Keratinocyte (primary cell): ENCODE results near the gene GMPS. TPM values are rescaled to one million over a fixed set of nuclear protein-coding genes. Genes with fewer than 3 reads are reported as not detected.

ENCODE experiments used
- DNase-seq: peaks from one replicate; pipeline ENCODE4 v3.0.0-alpha.2; 2011; ENCODE audit warnings: low read depth, missing footprints, low spot score
- FAIRE-seq: peaks from 2 replicates; lab custom pipeline; 2011; peaks lifted over from hg19 to GRCh38; lab: Jason Lieb, UNC
- H2AFZ ChIP-seq: 2 replicates; pipeline ENCODE4 v1.6.0; 2012; ENCODE audit warnings: low read length, control low read depth, inconsistent platforms; ENCODE audit not compliant: control insufficient read depth
- H3K27ac ChIP-seq: 2 replicates; pipeline ENCODE4 v1.5.1; 2011; ENCODE audit warnings: low read length; ENCODE audit not compliant: control insufficient read depth, insufficient read depth
- H3K27me3 ChIP-seq: 3 replicates; pipeline ENCODE4 v1.6.0; 2011; ENCODE audit warnings: low read length; ENCODE audit not compliant: control insufficient read depth, insufficient read depth; ENCODE audit errors: extremely low read depth
- H3K36me3 ChIP-seq, 2 experiments: 2 replicates in 1 of 2; 3 replicates in 1 of 2; pipeline ENCODE4 v1.5.1; 2011; ENCODE audit warnings: low read length in 2 of 2, mild to moderate bottlenecking in 1 of 2; ENCODE audit not compliant: control insufficient read depth in 2 of 2, insufficient read depth in 2 of 2; ENCODE audit errors: extremely low read depth in 1 of 2
- H3K4me1 ChIP-seq: 3 replicates; pipeline ENCODE4 v1.5.1; 2011; ENCODE audit warnings: low read length; ENCODE audit not compliant: control insufficient read depth, insufficient read depth; ENCODE audit errors: extremely low read depth
- H3K4me2 ChIP-seq: 3 replicates; pipeline ENCODE4 v1.6.0; 2011; ENCODE audit warnings: low read depth, low read length; ENCODE audit not compliant: control insufficient read depth, insufficient read depth; ENCODE audit errors: extremely low read depth
- H3K4me3 ChIP-seq, 3 experiments: fragments of 200-600 bp in 1 of 3; sonication (generic) in 1 of 3; 2 replicates in 2 of 3; 3 replicates in 1 of 3; pipeline ENCODE4 v1.5.1; 2011 to 2016; ENCODE audit warnings: low read length in 3 of 3, mild to moderate bottlenecking in 3 of 3, control low read depth in 2 of 3, inconsistent platforms in 1 of 3, low read depth in 1 of 3, mixed read lengths in 1 of 3, mixed run types in 1 of 3, moderate library complexity in 1 of 3; ENCODE audit not compliant: control insufficient read depth in 2 of 3, insufficient read depth in 2 of 3; ENCODE audit errors: extremely low read depth in 1 of 3
- H3K79me2 ChIP-seq: 2 replicates; pipeline ENCODE4 v1.6.0; 2012; ENCODE audit warnings: low read length; ENCODE audit not compliant: control insufficient read depth, insufficient read depth
- H3K9ac ChIP-seq: 3 replicates; pipeline ENCODE4 v1.6.0; 2011; ENCODE audit warnings: low read length; ENCODE audit not compliant: control insufficient read depth, insufficient read depth; ENCODE audit errors: extremely low read depth
- H3K9me1 ChIP-seq: 3 replicates; pipeline ENCODE4 v1.6.0; 2011; ENCODE audit warnings: low read length; ENCODE audit not compliant: control insufficient read depth, insufficient read depth; ENCODE audit errors: extremely low read depth
- H3K9me3 ChIP-seq: 2 replicates; pipeline ENCODE4 v1.5.1; 2012; ENCODE audit warnings: low read depth, low read length; ENCODE audit not compliant: control insufficient read depth
- H4K20me1 ChIP-seq: 3 replicates; pipeline ENCODE4 v1.6.0; 2011; ENCODE audit warnings: low read length; ENCODE audit not compliant: control insufficient read depth, insufficient read depth; ENCODE audit errors: extremely low read depth
- CTCF ChIP-seq, 3 experiments: IDR thresholded peaks in 1 of 3; conservative IDR thresholded peaks in 1 of 3; optimal IDR thresholded peaks in 1 of 3; 2 replicates in 2 of 3; 3 replicates in 1 of 3; pipeline versions ENCODE3 to v1.5.1; 2011; ENCODE audit warnings: low read length in 3 of 3, mild to moderate bottlenecking in 3 of 3, moderate library complexity in 2 of 3, control low read depth in 1 of 3, inconsistent platforms in 1 of 3; ENCODE audit not compliant: insufficient read depth in 2 of 3; ENCODE audit errors: extremely low read depth in 1 of 3
- EZH2 ChIP-seq: IDR thresholded peaks from one replicate; pipeline ENCODE4 v1.6.1; 2012; ENCODE audit warnings: inconsistent platforms, mild to moderate bottlenecking, low read length, moderate library complexity
- dilution Hi-C: fragments of 300-500 bp; cut with MboI; formaldehyde crosslinking; loops from one replicate; pipeline ENCODE4 v1.7.0; 2020; ENCODE audit warnings: low sequenced_read_pairs; ENCODE audit not compliant: extremely low pct_ligation_motif_present
- polyA plus RNA-seq, 5 experiments: library from polyadenylated mRNA; depleted of rRNA in 3 of 5; stranded (reverse) in 3 of 5; stranded (forward) in 1 of 5; unstranded in 1 of 5; fragments of >200 nt; gene quantifications; 1 replicate in 1 of 5; 2 replicates in 3 of 5; 3 replicates in 1 of 5; pipeline versions ENCODE4 v1.2.1 to v1.2.3, GENCODE V29; 2011 to 2012; ENCODE audit warnings: missing spikeins in 2 of 5, low read depth in 1 of 5, low replicate concordance in 1 of 5

GMPS gene
- polyA plus RNA-seq, 1 donor (not counting 4 experiments of a cell fraction or from before 2014, with no cell fraction given): 51.8 TPM

GRCh38 chr3:155908605-155909004 is 38.2 kb downstream of the GMPS start:
- Histone ChIP-seq H3K4me3 (no peak overlapping the region), H3K9ac (no peak overlapping the region), H3K27ac (no peak overlapping the region), H3K9me1 (no peaks in the 10 kb centered on the region), H3K79me2 (no peaks in the 10 kb centered on the region), H3K4me2 (no peak overlapping the region), H3K36me3 (peaks cover 2 to 6% of the 10 kb centered on the region in 2 experiments), H4K20me1 (no peaks in the 10 kb centered on the region), H3K9me3 (no peaks in the 10 kb centered on the region), H3K4me1 (peaks cover 3% of the 10 kb centered on the region), H2AFZ (no peak overlapping the region), H3K27me3 (no peaks in the 10 kb centered on the region)
- dilution Hi-C loops: no loop called here
- FAIRE-seq (no peak), DNase-seq (no peak)
- TF ChIP-seq CTCF (optimal IDR thresholded peaks at IDR 0.05 in 1 of 3, IDR thresholded peaks at IDR 0.05 in 1 of 3, conservative IDR thresholded peaks at IDR 0.05 in 1 of 3; ENCODE audit: extremely low read depth in 1 of 3, insufficient read depth in 2 of 3, low read length in 3 of 3): no peak
- TF ChIP-seq EZH2: no peak

- H3K9me1 ChIP-seq: no peaks in the 10 kb centered on the region
- no peaks in the 10 kb centered on the region for H3K9me3 ChIP-seq
- FAIRE-seq (no peak), DNase-seq (no peak)
- no peak overlapping the region for H2AFZ ChIP-seq
- peaks cover 5 to 9% of the 10 kb centered on the region in 2 experiments for H3K36me3 ChIP-seq
- TF ChIP-seq EZH2 (no peak), CTCF (optimal IDR thresholded peaks at IDR 0.05 in 1 of 3, IDR thresholded peaks at IDR 0.05 in 1 of 3, conservative IDR thresholded peaks at IDR 0.05 in 1 of 3; ENCODE audit: extremely low read depth in 1 of 3, insufficient read depth in 2 of 3, low read length in 3 of 3) (no peak)
- H4K20me1 ChIP-seq: no peaks in the 10 kb centered on the region
- no peak overlapping the region for H3K9ac ChIP-seq
- H3K27ac ChIP-seq: no peak overlapping the region
- dilution Hi-C loops: no loop called here
- H3K79me2 ChIP-seq: no peaks in the 10 kb centered on the region
- no peaks in the 10 kb centered on the region for H3K27me3 ChIP-seq
- H3K4me2 ChIP-seq: no peak overlapping the region
- no peaks in the 10 kb centered on the region for H3K4me1 ChIP-seq
- no peak overlapping the region for H3K4me3 ChIP-seq
These were observed 41.6 kb downstream of the GMPS start for GRCh38 chr3:155912090-155912489.
